Bronchial epithelial cell (primary cell): ENCODE results near the gene DESI1. TPM values are rescaled to one million over a fixed set of nuclear protein-coding genes. Genes with fewer than 3 reads are reported as not detected.

ENCODE experiments used
- DNase-seq: peaks from one replicate; pipeline ENCODE4 v3.0.0-alpha.2; 2010; ENCODE audit warnings: low read depth
- FAIRE-seq: peaks from 2 replicates; lab custom pipeline; 2011; peaks lifted over from hg19 to GRCh38; lab: Jason Lieb, UNC
- H3K27me3 ChIP-seq: 2 replicates; pipeline ENCODE4 v1.5.1; 2011; ENCODE audit warnings: low read length; ENCODE audit not compliant: control insufficient read depth, insufficient read depth
- H3K36me3 ChIP-seq: 2 replicates; pipeline ENCODE4 v1.5.1; 2011; ENCODE audit warnings: low read length; ENCODE audit not compliant: control insufficient read depth, insufficient read depth
- H3K4me3 ChIP-seq: 2 replicates; pipeline ENCODE4 v1.5.1; 2011; ENCODE audit warnings: mild to moderate bottlenecking, low read depth, low read length, control low read depth
- CTCF ChIP-seq: IDR thresholded peaks from 2 replicates; pipeline ENCODE4 v1.5.1; 2011; ENCODE audit warnings: mild to moderate bottlenecking, moderate library complexity, low read length, control low read depth, inconsistent platforms; ENCODE audit not compliant: insufficient read depth, severe bottlenecking
- total RNA-seq: library from RNA; depleted of rRNA; stranded (reverse); fragments of >200 nt; gene quantifications from 2 replicates; pipeline ENCODE4 v1.2.1, GENCODE V29; 2014

Gene DESI1
- total RNA-seq, 1 donor from 2014 or later = 10.8 TPM

- Histone ChIP-seq H3K36me3 (no peaks in the 10 kb centered on the region), H3K27me3 (no peaks in the 10 kb centered on the region), H3K4me3 (no peak overlapping the region)
- no peak for TF ChIP-seq CTCF
- DNase-seq = no peak
- no peak for FAIRE-seq
Observed at GRCh38 chr22:41551877-41552582, 68.8 kb downstream of the DESI1 start.

- no peak overlapping the region for H3K4me3 ChIP-seq
- DNase-seq (no peak), FAIRE-seq (no peak)
- H3K27me3 ChIP-seq = no peaks in the 10 kb centered on the region
- TF ChIP-seq CTCF = no peak
- H3K36me3 ChIP-seq = no peaks in the 10 kb centered on the region
Observed at GRCh38 chr22:41550952-41551491, 69.8 kb downstream of the DESI1 start.

- H3K36me3 ChIP-seq = no peaks in the 10 kb centered on the region
- TF ChIP-seq CTCF = no peak
- no peaks in the 10 kb centered on the region for H3K27me3 ChIP-seq
- no peak overlapping the region for H3K4me3 ChIP-seq
- no peak for DNase-seq
- no peak for FAIRE-seq
Observed at GRCh38 chr22:41548830-41549211, 72.0 kb downstream of the DESI1 start.

Other genes with a start within 250 kb of the DESI1 start
- gene TEF, start 239.1 kb downstream of the DESI1 start, total RNA-seq = 7.6 and 13.2 TPM in 2 replicates
- gene TOB2, start 174.2 kb downstream of the DESI1 start, total RNA-seq = 6.3 and 11.9 TPM in 2 replicates
- gene PHF5A, start 152.4 kb downstream of the DESI1 start, total RNA-seq = 106 and 111 TPM in 2 replicates
- 59.8 and 77.6 TPM in 2 replicates for gene ACO2, start 151.9 kb downstream of the DESI1 start, total RNA-seq
- 14.3 and 28.2 TPM in 2 replicates for gene POLR3H, start 76.6 kb downstream of the DESI1 start, total RNA-seq
- under 0.01 TPM in 1 of 2 replicates, not detected in the other for gene CSDC2, start 60.0 kb downstream of the DESI1 start, total RNA-seq
- gene PMM1, start 31.2 kb downstream of the DESI1 start, total RNA-seq = 17.4 and 23.6 TPM in 2 replicates
- gene XRCC6, start 252 bp upstream of the DESI1 start, total RNA-seq = 229 and 266 TPM in 2 replicates
- 81.5 and 95.6 TPM in 2 replicates for gene SNU13, start 67.8 kb upstream of the DESI1 start, total RNA-seq
- 0.13 TPM in 1 of 2 replicates, not detected in the other for gene MEI1, start 78.5 kb upstream of the DESI1 start, total RNA-seq
- gene CCDC134, start 179.6 kb upstream of the DESI1 start, total RNA-seq = 5.4 and 6.1 TPM in 2 replicates
- 44.2 and 66.4 TPM in 2 replicates for gene SREBF2, start 212.1 kb upstream of the DESI1 start, total RNA-seq